ENCODE results near the gene ASIC4.

The ASIC4 gene

DNA sequence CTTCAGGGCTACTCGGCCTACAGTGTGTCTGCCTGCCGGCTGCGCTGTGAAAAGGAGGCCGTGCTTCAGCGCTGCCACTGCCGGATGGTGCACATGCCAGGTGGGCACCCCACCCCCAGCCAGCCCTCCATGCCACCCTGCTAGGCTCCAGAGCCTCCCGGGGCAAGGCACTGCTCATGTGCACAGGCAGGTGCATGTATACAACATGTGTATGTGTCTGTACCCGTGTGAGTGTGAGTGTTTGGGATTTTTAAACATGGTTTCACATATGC lies 18.0 kb downstream of the ASIC4 start:
- DNase-seq = no peak

DNA sequence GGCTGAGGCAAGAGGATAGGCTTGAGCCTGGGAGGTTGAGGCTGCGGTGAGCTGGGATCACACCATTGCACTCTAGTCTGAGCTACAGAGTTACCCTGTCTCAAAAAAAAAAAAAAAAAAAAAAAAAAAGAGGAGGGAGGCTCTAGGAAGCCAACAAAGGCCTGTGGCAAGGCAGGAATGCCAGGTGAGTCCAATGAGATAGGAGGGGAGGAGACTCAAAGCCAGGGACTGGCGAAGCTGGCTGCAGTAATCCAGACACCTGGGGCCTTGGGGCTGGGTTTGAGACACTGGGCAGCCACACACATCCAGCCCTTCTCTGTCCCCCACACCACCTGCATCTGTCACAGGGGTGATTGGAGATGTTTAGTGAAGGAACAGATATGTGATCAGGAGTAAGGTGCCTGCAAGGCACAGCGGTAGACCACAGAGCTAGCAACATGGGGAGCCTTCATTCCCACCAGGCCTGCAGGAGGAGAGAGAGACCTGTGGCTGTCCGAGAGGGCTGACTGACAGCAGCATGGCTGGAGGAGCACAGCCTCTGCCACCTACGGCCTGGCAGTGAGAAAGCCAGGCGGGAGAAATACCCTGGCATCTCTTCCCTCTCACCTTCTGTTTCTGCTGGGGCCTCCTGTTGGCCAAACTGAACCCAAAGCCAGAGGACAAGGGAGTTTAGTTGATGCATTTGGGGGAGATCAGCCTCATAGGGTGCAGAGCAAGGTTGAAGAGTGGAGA lies 19.8 kb downstream of the ASIC4 start:
- DNase-seq = no peak

DNA sequence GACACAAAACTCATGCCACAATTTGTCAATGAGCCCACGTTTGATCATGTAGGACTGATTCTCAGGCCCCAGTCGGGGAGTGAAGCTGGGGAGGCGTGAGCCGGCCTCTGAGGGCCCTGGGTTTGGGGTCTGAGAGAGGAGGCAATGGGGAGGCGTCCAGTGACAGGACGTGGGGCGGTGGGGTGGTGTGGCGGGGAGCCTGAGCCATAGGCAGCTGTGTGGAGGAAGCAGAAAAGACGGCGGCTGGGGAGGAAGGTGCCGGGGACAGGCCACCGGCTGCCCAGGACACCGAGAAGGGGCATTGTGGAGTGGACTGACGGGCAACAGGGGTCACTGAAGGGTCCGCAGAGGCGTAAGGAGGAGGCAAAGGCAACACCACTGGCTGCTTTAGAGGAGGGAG lies 22.1 kb downstream of the ASIC4 start:
- DNase-seq = no peak

DNA sequence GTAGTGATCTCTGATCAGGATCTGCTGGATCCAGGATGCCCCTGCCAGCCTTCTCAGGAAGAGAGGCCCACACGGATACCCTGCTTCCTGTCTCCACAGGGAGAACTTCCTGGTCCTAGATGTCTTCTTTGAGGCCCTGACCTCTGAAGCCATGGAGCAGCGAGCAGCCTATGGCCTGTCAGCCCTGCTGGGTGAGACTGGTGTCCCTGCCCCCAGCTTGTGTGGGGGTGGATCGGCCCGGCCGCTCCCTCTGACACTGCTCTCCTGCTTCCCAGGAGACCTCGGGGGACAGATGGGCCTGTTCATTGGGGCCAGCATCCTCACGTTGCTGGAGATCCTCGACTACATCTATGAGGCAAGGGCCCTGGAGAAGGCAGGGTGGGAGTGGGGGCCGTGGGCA lies 22.7 kb downstream of the ASIC4 start:
- no peak for DNase-seq

DNA sequence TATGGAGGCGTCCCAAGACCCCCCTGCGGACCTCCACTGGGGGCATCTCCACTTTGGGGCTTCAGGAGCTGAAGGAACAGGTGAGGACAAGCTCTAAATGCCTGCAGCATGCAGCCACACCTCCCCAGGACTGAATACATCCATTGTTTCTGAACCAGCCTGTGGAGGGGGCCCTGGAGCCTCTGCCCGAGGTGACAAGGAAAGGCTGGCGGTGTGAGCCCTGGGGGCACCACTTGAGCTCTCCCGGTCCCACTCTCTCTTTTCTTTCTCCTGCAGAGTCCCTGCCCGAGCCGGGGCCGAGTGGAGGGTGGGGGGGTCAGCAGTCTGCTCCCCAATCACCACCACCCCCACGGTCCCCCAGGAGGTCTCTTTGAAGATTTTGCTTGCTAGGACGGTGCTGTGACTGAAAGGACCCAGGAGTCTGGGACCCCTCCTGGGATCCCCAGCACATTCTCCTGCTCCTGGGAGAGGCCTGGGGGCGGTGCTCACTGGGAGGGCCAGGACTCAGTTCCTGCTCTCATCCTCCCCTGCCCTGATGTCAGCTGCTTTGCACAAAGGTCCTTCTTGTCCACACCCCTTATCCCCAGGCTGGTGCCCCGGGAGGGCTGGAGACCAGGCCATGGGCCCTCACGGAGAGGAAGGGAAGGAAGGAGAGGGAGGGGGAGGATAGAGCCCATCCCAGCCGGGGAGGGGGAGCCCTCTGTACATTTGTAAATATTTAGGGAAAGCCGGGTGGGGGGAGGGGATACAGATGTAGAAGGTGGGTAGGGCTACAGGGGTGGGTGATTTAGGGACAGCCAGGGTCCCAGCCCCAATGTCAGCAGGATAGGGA lies 23.6 kb downstream of the ASIC4 start:
- no peak for DNase-seq

DNA sequence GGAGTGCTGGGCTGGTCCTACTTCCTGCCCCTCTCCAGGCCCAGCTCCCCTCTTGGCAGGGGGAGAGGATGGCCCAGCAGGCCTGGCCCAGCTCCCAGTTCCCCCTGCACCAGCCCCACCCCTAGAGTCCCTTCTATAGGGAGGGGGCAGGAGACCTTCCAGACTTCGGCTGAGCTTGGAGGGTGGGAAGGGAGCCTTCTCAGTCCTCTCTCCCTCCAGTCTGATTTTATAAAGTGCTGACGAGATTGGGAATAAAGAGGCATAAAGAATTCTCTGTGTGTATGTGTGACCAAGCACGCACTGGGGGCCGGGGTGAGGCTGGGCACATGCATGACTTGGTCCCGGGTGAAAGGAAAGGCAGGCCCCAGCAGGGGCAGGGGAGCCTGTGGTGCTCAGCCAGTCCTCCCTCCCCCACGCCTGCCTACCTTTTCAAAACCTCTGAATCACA lies 24.2 kb downstream of the ASIC4 start:
- peak in 6 of 51 donors; percentile 15 to 27 (median 22) for DNase-seq

DNA sequence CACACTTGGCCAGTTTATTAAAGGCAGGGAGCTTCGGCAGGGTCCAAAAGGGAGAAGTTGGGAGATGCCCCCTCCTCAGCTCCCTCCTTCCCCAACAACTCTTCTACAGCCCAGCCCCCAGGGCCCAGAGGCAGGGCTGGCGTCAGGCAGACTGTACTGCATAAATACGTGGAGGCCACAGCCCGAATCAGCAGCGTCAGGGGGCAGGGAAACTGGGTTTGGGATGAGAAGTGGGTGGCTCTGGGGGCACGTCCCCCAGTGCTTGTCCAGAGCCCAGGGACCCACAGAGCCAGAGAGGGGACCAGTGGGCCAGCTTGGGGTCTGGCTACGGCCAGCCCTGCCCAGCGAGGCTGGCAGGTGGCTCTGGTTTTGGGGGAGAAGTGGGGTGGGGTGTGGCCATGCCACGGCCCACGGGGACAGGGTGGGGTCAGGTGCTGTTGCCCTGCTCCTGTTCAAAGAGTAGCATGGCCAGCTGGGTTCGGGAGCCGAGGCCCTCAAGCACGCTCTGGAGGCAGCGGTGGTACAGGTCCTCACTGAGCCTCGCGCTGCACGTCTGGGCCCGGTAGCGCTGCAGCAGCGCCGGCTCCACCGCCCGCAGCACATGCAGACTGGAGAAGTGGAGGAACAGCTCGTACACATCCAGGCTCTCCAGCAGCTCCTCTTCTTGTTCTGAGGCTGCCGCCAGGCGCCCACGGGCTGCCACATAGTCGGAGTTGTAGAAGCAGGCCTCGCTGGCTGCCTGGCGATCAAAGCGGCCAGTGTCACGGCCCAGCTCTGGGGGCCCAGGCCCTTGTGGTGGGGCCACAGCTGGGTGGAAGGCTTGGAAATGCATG lies 24.9 kb downstream of the ASIC4 start:
- DNase-seq = no peak

DNA sequence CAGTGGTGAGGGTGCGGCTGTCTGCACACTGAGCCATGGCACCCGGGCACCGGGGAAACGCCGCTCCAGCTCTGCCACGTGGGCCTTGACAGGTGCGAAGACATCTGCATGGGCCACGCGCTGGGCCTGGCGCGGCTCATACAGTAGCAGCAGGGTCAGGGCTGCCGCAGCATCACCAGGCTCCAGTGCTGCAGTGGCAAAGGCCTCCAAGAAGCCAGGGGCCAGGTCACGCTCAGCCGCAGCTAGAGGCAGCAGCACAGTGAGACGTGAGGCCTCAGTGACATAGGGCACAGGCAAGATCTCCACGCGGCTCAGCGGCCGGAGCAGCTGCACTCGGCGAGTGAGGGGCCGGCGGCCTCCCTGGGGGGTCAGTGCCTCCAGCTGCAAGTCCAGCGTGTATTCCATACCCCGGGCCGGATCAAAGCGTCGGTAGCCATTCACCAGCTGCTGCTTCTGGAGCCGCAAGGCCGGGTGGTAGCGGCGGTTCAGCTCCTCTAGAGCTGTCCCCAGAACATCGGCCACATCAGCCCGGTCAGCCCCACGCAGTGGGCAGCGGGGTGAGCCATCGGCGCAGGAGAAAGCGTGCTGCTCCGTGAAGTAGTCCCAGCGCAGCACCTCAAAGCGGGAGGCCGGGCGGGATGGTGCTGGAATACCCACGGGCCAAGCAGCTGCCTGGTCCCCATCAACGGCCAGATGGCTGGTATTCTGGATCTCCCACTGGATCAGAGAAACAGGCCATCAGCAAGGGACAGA lies 25.8 kb downstream of the ASIC4 start:
- no peak for DNase-seq

DNA sequence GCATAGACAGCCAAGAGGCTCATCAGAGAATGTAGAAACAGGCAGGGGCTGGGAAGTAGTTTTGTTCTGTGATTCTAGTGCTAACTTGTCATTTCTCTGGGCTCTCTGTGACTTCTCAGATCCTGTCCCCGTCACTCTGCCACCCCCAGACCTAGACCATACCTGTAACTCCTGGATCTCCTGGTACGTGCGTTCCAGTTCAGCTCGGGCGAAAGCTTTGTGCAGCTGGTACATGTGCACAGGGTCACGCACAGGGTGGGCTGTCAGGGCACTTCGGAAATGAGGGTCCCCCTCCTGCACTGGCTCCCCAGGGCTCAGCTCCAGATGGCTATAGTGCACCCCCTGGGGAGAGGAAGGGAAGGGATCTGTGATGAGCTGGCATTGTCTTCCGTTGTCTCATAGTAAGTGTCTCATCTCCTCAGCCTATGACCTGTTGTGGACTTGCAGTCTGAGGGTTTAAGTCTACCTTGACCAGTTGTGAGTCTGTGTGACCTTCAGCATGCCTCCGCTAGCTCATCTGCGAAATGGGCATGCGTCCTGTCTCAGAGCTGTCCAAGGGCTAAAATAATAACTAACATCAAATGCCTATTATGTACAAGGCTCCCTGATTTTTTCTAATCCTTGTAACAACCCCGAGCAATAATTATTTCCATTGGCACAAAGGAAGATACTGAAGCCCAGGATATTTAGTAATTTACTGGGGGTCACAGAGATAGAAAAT lies 26.7 kb downstream of the ASIC4 start:
- DNase-seq = no peak

DNA sequence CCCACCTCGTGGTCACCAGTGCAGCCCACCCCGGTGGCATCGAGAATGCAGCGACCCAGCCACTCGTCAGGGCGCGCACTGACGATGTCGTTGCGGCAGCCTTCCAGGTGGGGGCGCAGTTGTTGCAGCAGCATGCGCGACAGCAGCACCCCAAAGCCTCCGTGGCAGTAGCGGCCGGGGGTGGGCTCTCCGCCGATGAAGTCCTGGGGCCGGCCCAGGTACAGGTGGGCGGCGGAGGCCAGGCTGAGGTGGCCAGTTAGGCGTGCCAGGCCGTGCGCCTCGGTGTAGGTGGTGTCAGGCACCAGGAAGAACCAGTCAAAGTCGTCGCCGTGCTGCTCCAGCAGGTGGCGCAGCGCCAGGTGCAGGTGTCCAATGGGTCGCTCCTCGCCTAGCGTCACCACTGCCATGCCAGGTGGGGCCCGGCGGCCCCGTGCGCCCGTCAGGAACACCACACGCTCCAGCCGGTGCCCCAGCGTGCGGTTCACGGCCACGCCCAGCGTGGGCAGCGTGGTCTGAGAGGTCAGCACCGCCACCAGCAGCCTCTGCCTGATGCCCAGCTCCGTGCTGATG lies 27.4 kb downstream of the ASIC4 start:
- peak; percentile 14 to 89 (median 67) for DNase-seq

DNA sequence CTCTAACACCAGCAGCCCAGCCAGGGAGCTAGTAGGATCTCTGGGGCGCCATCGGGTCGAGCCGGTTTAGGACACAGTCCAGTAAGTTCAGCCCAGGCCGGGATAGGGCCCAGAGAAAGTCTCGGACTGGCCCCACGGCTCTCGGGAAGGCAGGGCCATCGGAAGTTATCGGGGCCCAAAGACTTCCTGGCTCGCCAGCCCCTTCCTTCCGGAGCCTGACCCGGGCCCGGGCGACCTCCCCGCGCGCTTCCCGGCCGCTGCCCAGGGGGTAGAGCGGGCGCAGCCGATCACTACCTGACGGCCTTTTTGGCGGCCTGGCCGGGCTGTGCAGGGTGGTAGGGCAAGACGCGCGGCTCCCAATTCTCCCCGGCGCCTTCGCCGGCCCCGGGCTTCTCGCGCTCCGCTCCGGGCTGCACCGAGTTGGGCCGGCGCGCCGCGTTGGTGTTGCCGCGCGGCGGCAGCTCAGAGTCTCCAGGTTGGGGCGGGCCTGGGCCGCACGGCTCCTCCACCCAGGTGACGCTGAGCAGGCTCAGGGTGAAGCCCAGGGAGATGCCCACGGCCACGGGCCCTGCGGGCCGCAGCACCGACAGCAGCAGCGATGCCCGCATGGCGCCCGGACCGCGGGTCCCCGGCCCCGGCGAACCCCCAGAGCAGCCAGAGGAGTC lies 28.8 kb downstream of the ASIC4 start:
- DNase-seq = peak in 8 of 51 donors; percentile 20 to 61 (median 50)

DNA sequence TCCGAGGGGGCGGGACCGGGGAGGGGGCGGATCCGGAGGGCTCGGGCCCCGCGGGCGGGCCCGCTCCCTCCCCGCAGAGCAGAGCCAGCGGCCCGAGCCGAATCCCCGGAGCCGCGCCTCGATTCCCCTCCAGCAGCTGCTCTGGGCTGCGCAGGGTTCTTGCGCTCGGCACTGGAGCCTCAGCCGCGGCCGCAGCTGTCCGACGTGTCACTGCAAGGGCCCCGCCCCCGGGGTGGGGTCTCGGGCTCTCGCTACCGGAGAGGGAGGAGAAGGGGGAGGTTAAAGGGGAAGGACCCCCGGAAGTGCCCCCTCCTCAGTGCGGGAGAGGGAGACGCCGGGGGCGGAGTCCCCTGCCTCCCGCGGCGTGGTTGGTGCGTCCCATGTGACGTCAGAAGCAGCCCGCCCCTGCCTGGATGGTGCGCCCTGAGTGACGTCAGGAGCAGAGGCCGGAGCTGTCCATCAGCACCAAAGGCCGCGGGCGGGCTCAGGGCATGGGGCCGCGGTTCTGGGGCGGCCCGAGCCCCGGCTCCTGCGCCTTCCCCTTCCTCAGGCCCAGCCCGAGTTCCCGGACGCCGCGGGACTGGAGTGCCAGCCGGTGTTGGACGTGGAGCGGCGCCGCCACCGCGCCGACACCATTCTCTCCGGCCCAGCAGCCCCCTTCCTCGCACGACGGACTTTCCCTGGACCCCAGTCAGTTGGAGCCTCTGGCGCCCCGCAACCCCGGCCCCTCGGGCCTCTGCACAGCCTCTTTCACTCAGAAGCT lies 29.5 kb downstream of the ASIC4 start, which contains the start of the genes CHPF and TMEM198:
Gene CHPF (minus strand): TSS at position 214 of the 763 bp plus-strand sequence. CDS start 271 bp downstream, outside the sequence.
Gene TMEM198 (plus strand): TSS at position 433 of the 763 bp plus-strand sequence. CDS start 700 bp downstream, outside the sequence.
- peak; percentile 67 to 100 (median 98) for DNase-seq

DNA sequence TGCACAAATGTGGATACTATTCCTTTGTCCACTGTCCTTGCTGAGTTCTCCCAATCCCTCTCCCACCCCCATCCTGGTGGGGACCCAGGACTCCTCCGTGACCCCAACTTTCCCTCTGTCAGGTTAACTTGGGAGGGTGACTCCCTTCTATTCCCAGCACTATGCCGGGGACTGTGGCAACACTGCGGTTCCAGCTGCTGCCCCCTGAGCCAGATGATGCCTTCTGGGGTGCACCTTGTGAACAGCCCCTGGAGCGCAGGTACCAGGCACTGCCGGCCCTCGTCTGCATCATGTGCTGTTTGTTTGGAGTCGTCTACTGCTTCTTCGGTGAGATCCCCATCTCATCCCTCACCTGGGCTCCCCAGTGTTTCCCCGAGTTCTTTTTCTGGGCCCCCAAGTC lies 30.3 kb downstream of the ASIC4 start:
- DNase-seq = no peak

DNA sequence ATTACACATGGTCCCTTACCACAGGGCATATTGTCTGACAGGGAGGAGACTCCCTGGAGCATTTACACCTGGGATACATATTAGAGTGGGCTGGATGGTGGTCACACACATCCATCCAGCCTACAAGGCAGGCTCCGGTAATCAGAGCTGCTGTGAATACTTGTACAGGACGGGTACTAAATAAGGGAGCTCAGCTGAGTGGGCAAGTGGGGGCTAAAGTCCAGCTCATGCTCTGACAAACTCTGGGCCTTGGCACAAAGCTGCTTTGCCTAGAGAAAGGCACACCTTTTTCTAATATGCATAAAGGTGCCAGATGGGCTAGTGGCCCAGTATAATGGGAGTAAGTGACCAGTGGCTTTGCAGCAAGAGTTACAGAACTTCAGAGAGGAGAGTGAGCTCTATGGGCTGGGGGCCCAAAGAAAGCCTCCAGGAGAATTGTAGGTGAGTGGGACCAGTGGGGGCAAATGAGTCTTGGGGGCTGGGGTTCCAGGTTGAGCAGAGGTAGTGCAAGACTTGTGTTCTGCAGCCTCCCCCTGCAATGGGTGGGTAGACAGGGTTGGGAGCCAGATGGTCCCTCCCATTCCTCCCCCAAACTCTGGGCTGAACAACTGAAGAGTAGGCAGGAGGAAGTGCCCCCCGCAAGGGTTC lies 31.1 kb downstream of the ASIC4 start:
- DNase-seq = no peak

DNA sequence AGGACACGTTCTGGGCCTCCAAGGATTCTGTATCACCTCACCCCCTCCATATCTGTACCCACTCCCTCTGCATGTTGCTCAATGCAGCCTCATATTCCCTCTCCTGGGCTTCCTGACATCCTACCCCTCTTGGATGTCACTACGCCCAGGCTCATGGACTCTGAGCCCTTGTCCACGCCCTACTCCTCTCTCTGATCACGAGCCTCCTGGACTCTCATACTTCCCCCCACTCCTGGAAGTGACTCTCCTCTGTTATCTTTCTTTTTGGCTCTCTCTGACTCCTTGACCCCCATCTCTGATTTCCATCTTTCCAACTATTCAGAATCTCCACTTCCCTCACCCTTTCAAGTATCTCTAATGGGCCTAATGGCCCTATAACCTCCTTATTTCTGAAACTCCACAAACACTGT lies 31.7 kb downstream of the ASIC4 start:
- DNase-seq = peak in 1 of 51 donors; percentile 15

DNA sequence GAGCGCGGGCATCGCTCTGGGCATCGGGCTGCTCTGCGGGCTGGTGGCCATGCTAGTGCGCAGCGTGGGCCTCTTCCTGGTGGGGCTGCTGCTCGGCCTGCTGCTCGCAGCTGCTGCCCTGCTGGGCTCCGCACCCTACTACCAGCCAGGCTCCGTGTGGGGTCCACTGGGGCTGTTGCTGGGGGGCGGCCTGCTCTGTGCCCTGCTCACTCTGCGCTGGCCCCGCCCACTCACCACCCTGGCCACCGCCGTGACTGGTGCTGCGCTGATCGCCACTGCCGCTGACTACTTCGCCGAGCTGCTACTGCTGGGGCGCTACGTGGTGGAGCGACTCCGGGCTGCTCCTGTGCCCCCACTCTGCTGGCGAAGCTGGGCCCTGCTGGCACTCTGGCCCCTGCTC lies 33.3 kb downstream of the ASIC4 start:
- DNase-seq = no peak

DNA sequence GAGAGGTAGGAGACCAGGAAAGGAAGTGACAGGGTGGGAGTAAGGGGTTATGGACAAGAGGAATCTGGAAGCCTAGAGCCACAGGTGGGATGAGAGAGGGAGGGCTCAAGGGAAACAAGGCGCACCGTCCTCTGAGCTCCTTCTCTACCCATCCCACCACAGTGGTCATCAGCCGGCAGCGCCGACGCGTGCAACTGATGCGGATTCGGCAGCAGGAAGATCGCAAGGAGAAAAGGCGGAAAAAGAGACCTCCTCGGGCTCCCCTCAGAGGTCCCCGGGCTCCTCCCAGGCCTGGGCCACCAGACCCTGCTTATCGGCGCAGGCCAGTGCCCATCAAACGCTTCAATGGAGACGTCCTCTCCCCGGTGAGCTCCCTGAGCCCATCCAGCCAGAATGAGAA lies 34.7 kb downstream of the ASIC4 start:
- no peak for DNase-seq

DNA sequence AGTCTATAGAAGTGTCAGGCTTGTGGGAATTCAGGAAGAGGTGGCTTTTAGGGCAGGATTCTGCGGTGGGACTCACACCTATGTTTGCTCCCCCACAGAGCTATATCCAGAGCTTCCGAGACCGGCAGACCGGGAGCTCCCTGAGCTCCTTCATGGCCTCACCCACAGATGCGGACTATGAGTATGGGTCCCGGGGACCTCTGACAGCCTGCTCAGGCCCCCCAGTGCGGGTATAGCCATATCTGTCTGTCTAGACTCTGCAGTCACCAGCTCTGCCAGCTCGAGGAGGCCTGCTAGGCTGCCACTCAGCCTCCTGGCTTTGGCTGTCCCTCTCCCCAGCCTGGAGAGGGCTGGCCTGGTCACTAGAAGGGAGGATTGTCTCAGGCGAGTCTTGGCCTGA lies 35.3 kb downstream of the ASIC4 start:
- DNase-seq = no peak
